Retina (tissue), 1 donor: ENCODE results near the gene NME2.
"Not testable (repeated sequence)": the region's sequence is repeated elsewhere in the genome, so short reads cannot be mapped to it uniquely, and the experiment has no call there.

Source experiments
- DNase-seq: peaks from one replicate; pipeline ENCODE4 v3.0.0-alpha.2; 2016

NME2 gene

GRCh38 chr17:51166198-51166986 is at the start of gene NME2:
TSS of gene NME2 (plus strand) at chr17:51166411. CDS start at chr17:51166831, 420 bp downstream.
- DNase-seq = peak; percentile 93

GRCh38 chr17:51118330-51119195 is 47.6 kb upstream of the NME2 start:
- no peak for DNase-seq

GRCh38 chr17:51119415-51120356 is 46.5 kb upstream of the NME2 start:
- DNase-seq = peak; percentile 70

DNA sequence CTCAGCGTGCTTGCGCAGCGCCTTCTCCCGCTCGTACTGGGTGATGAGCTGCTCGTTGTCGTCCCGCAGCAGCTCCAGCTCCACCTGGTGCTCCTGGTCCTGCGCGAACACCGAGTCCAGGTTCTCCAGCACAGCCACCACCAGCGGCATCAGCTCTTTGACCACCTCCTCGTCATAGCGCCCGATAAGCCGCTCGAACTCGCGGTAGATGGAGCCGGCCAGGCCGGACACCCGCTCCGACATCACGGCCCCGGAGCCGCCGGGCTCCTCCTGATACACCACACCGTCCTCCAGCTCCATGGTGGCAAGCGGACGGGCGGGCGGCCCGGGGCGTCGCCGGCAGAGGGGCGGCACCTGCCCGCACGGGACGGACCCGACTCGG is 45.9 kb upstream of the NME2 start:
- DNase-seq = peak; percentile 90

DNA sequence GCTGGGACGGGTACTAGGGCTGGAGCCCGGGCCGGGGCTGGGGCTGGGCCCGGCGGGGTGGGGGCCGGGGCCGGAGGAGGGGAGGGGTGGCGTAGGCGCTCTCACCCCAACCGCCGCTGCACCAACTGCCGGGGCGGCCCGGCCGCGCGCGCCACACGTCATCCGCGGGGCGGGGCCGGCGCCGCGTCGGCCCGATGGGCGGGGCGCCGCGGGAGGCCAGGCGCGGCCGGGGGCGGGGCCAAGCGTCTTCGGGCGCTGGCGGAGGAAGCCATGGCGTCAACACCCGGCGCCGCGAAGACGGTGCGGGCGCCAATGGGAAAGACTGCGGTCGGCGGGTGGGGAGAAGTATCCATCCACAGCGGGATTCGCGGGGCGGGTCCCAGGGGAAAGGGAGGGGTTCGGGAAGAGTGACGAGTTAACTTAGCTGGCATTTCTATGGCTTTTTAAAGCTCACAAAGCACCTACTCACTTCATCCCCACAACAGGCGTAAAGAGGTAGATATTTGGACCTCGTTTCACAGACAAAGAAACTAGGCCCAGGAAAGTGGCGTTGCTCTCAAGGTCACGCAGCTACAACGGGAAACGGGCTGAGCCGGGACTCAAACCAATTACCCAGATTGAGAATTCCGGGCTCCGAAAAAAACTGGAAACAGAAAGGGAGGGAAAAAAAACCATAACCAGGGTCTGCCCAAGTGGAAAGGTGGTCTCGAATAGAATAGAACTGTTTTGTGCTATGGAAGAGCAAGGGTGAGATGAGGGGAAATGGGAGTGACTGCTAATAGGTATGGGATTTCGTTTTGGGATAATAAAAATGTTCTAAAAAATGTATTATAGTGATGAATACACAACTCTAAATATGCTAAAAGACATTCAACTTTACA is 45.2 kb upstream of the NME2 start, which contains the start of gene SPAG9:
Gene SPAG9 (minus strand): TSS at position 130 of the 881 bp plus-strand sequence. CDS start 212 bp downstream, outside the sequence.
- peak; percentile 92 for DNase-seq

DNA sequence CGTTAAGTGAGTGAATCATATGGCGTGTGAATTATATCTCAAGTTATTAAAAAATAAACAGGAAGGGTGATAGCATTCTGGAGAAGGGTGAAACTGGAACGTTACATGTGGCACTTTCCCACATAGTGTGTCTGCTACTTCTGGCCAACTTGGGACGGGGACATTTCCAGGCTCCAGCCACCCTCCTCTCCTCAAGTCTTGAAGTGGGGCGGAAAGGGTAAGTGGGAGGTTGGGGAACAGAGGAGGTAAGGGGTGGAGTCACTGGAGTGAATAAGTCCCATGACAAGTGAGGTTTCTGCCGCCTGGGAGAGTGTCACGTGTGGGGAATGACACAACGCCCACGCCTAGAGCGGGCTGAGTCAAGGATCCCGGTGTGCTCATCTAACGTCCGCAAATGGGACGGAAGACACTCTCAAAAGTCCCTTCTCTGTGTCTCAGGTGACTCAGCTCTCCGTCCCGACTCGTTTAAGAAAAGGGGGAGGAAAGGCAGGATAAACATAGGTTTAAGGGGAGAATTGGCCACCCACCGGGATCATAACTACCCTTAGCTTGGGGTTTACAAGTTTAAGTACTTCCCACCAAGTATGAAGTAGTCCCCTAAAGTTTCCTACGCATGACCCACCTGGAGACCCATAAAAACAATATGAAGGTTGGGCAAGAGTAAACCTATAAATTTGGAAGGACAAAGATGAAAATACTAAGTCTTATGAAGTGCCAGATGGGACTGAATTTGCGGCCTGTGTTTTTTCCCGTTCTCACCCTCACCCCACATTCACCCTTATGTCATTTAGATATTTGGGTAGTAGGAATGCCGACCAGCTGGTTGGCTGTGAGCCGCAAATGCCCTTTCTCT is 44.4 kb upstream of the NME2 start:
- DNase-seq = peak; percentile 66

DNA sequence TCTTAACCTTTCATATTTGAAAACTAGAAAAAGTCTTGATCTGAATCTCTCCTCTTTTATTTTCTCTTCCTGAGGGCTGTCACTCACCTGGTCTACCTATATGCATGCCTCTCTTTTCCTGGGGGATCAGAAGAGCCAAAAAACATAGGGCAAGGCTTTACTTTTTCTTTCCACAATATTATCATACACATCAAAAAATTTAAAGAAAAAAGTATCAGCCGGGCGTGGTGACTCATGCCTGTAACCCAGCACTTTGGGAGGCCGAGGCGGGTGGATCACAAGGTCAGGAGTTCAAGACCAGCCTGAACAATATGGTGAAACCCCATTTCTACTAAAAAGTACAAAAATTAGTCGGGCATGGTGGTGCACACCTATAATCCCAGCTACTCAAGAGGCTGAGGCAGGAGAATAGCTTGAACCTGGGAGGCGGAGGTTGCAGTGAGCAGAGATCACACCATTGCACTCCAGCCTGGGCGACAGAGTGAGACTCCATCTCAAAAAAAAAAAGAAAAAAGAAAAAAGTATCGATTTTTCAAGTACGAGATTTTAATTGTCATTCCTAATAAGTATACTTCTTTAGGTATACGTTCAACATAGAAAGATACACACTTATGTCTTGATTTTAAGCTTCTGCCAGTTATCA is 43.6 kb upstream of the NME2 start:
- not testable (repeated sequence) for DNase-seq

DNA sequence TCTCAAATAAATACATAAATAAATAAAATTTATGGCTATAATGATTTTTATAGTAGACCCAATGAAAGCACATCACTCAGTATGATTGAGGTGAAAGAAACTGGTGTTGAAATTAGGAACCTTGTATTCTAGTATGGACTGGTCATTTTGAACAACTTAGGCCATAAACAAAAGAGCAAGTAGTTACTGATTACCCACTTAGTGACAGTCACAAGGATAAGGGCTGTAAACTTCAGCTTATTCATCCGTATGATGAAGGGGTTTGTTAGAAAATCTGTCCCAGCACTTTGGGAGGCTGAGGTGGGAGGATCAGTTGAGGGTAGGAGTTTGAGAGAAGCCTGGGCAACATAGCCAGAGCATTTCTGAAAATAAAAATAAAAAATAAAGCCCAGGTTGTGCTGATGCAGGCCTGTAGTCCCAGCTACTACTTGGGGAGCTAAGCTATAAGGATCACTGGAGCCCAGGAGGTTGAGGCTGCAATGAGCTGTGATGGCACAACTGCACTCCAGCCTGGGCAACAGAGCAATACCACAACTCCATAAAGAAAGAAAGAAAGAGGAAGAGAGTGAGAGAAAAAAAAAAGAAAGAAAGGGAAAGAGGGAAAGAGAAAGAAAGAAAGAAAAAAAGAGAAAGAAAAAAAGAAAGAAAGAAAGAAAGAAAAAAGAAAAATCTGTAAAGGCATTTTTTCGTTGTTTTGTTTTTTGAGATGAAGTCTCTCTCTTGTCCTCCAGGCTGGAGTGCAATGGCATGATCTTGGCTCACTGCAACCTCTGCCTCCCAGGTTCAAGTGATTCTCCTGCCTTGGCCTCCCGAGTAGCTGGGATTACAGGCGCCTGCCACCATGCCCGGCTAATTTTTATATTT is 41.3 kb upstream of the NME2 start:
- no peak for DNase-seq

GRCh38 chr17:51128076-51128475 is 38.1 kb upstream of the NME2 start:
- no peak for DNase-seq

- no peak for DNase-seq
Measured at GRCh38 chr17:51132964-51133319, 33.3 kb upstream of the NME2 start.

DNA sequence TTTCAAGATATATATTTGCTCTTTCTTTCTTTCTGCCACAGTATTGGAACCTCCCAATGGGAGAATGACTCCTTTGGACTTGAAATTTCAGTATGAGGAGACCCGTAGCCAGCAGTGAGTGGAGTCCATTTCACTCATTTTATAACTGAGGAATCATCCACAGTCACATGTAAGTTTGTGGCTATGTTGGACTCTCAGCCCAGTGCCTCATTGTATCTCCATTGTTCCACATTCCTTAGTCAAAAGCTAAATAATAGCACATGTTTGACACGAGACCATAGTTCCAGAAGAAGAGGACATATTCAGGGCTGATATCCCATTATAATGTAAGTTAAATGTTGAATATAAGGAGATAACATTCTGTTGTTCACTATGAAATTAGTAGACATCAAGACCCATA is 32.8 kb upstream of the NME2 start:
- DNase-seq = no peak

- no peak for DNase-seq
Measured at GRCh38 chr17:51135956-51136355, 30.3 kb upstream of the NME2 start.

- DNase-seq = no peak
Measured at GRCh38 chr17:51142597-51142996, 23.6 kb upstream of the NME2 start.

DNA sequence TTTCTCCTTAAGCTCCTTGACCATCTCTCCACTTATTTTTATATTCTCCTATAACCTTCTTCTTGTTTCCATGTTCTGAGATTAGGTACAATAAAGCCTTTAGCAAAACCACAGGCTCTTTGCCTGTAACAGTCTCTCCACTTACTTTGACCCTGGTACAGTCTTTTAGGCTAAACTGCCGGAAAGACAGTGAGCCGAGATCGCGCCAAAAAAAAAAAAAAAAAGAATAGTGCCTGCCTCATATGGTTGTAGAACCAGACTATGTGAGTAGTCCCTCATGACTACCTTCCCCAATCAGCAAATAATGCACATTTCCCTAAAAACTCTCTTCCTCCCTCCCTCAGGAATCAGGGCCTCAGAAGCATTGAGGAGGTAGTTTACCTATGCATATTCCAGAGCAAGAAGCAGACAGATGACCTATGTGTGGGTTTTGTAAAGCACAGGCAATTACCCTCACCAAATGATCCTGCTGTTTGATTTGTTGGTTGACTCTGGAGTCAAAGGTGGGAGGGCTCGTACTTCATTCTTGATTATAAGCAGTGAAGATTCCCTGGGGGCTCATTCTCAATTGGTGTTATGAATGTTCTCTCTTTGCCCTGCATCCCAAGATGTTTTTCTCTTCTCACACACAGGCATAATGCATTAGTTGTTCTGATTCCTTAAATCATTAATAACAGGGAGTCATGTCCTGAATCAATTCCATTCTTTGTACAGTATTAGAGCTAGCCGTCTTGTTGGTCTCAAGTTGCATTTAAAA is 21.8 kb upstream of the NME2 start:
- no peak for DNase-seq

DNA sequence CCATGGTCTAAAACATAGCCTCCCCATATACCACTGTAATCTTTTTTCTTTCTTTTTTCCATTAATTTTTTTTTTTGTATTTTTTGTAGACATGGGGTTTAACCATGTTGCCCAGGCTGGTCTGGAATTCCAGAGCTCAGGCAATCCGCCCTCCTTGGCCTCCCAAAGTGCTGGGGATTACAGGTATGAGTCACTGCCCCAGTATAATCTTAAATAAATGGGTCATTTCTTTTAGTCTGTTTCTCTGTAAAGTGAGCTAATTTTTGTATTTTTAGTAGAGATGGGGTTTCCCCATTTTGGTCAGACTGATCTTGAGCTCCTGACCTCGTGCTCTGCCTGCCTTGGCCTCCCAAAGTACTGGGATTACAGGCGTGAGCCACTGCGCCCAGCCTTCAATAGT is 18.6 kb upstream of the NME2 start:
- no peak for DNase-seq

- no peak for DNase-seq
Measured at GRCh38 chr17:51149163-51149562, 17.0 kb upstream of the NME2 start.

DNA sequence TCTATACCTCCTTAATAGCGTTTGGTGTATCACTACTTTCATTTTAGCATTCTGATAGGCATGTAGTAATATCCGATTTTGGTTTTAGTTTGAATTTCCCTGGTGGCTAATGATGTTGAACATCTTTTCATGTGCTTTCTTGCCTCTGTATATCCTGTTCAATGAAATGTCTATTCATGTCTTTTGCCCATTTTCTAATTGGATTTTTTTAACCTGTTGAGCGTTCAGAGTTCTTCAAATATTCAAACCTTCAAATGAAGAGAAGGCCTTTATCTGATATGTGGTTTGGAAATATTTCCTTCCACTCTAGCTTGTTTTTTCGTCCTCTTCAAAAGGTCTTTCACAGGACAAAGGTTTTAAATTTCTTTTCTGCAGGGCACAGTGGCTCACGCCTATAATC is 15.3 kb upstream of the NME2 start:
- no peak for DNase-seq

- DNase-seq = no peak
Measured at GRCh38 chr17:51152766-51153209, 13.4 kb upstream of the NME2 start.
